Progenitor cell of endocrine pancreas (in vitro differentiated cells): ENCODE measurements around the gene S100G. TPM values are rescaled to one million over a fixed set of nuclear protein-coding genes. Genes with fewer than 3 reads are reported as not detected.
A peak's percentile ranks its signal among the peaks of the same experiment; 100 is the strongest.
"Not testable (repeated sequence)": the region's sequence is repeated elsewhere in the genome, so short reads cannot be mapped to it uniquely, and the experiment has no call there.

Source experiments
- DNase-seq: peaks from one replicate; pipeline ENCODE4 v3.0.0; 2021; ENCODE audit warnings: low spot score; ENCODE audit not compliant: unreplicated experiment
- H3K27ac Mint-ChIP-seq: 2 replicates; pipeline ENCODE4 v1.8.0; 2021; ENCODE audit warnings: mild to moderate bottlenecking, moderate library complexity, mixed read lengths
- H3K27me3 Mint-ChIP-seq: 2 replicates; pipeline ENCODE4 v1.8.0; 2021; ENCODE audit warnings: mixed read lengths
- H3K36me3 Mint-ChIP-seq: 2 replicates; pipeline ENCODE4 v1.8.0; 2022; ENCODE audit warnings: mixed read lengths; ENCODE audit not compliant: insufficient read depth
- H3K4me1 Mint-ChIP-seq: 2 replicates; pipeline ENCODE4 v1.8.0; 2021; ENCODE audit warnings: low read depth, mixed read lengths
- H3K4me3 Mint-ChIP-seq: 2 replicates; pipeline ENCODE4 v1.8.0; 2021; ENCODE audit warnings: low read depth, mild to moderate bottlenecking, moderate library complexity, mixed read lengths
- H3K9me3 Mint-ChIP-seq: 2 replicates; pipeline ENCODE4 v1.8.0; 2021; ENCODE audit warnings: low read depth, mixed read lengths
- total RNA-seq: library from RNA; stranded (reverse); gene quantifications from 2 replicates; pipeline ENCODE4 v1.2.1, GENCODE V29; 2021
- TF ChIP-seq, protein P1 (sequence below): fragments of 200-600 bp; sonication (generic); IDR thresholded peaks from one replicate; pipeline ENCODE4 v1.5.0; 2021; ENCODE audit warnings: antibody characterized with exemption, mild to moderate bottlenecking; ENCODE audit not compliant: unreplicated experiment

The S100G gene
- total RNA-seq, 1 donor from 2014 or later, result not detected

DNA sequence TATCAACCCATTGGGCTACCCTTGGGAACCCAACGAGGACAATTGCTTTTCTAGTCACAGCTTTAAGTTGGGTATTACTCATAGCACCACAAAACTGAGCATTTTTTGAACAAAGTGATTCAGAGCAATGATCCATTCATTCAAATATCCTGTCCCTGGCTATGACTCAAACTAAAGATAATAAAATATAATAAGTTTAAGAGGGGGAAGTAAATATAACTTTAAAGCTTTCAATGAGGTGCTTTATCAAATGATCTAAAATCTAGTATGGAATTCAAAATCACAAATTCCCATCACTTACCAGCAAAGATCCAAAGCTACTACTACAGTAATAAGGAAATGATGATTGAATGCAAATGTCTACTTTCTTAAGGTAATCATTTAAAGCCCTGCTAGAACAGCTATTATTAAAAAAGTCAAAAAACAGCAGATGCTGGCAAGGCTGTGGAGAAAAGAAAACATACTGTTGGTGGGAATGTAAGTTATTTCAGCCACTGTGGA lies 39.8 kb upstream of the S100G start:
- peaks cover 5% of the 10 kb centered on the region for H3K4me1 Mint-ChIP-seq
- H3K36me3 Mint-ChIP-seq, result peaks cover 46% of the 10 kb centered on the region
- H3K4me3 Mint-ChIP-seq, result no peak overlapping the region
- no peaks in the 10 kb centered on the region for H3K27me3 Mint-ChIP-seq
- DNase-seq, result no peak
- TF ChIP-seq, protein P1, sequence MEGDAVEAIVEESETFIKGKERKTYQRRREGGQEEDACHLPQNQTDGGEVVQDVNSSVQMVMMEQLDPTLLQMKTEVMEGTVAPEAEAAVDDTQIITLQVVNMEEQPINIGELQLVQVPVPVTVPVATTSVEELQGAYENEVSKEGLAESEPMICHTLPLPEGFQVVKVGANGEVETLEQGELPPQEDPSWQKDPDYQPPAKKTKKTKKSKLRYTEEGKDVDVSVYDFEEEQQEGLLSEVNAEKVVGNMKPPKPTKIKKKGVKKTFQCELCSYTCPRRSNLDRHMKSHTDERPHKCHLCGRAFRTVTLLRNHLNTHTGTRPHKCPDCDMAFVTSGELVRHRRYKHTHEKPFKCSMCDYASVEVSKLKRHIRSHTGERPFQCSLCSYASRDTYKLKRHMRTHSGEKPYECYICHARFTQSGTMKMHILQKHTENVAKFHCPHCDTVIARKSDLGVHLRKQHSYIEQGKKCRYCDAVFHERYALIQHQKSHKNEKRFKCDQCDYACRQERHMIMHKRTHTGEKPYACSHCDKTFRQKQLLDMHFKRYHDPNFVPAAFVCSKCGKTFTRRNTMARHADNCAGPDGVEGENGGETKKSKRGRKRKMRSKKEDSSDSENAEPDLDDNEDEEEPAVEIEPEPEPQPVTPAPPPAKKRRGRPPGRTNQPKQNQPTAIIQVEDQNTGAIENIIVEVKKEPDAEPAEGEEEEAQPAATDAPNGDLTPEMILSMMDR, result no peak
- H3K27ac Mint-ChIP-seq, result no peak overlapping the region
- peaks cover 2% of the 10 kb centered on the region for H3K9me3 Mint-ChIP-seq

DNA sequence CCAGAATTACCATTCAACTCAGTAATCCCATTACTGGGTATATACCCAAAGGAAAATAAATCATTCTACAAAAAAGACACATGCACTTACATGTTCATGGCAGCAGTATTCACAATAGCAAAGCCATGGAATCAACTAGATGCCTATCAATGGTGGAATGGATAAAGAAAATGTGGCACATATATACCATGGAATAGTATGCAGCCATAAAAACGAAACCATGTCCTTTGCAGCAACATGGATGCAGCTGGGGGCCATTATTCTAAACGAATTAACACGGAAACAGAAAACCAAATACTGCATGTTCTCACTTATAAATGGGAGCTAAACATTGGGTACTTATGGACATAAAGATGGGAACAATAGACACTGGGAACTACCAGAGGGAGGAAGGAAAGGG lies 39.3 kb upstream of the S100G start:
- H3K36me3 Mint-ChIP-seq, result peaks cover 44% of the 10 kb centered on the region
- H3K4me1 Mint-ChIP-seq, H3K9me3 Mint-ChIP-seq, H3K4me3 Mint-ChIP-seq, DNase-seq, H3K27me3 Mint-ChIP-seq: not testable (repeated sequence)
- peak overlapping the region; percentile 20 for H3K27ac Mint-ChIP-seq

DNA sequence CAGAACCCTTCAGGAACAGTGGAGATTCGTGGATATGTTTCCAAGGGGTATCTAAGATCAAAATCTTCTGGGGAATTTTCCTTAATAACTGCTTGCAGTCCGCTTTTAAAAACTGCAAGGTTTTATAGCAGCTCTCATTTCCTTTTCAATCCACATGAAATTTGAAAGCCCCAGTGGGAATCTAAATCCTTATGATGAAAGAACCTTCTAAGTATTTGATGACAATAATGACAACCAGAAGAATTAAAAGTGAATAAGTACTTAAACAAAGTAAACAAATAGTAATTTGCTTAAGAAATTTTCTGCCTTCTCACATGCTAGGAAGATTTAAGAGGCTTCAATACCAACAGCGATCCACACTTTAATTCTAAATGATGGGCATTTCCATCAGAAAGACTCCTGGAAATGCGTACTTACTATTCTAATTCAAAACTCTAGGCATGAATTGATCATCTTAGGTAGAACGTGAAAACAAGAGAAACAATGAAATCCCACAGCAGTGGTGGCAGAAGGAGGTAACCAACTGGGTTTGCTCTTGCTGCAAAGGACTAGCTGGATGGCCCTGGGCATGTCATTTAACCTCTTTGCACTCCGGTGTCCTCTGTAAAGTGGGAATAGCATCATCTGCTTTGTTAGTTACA lies 37.6 kb upstream of the S100G start:
- DNase-seq, result no peak
- Mint-ChIP-seq H3K9me3 (no peaks in the 10 kb centered on the region), H3K27ac (peak overlapping the region; percentile 57), H3K36me3 (peaks cover 37% of the 10 kb centered on the region), H3K4me1 (no peaks in the 10 kb centered on the region), H3K27me3 (no peaks in the 10 kb centered on the region), H3K4me3 (no peak overlapping the region)
- TF ChIP-seq, protein P1, result no peak

DNA sequence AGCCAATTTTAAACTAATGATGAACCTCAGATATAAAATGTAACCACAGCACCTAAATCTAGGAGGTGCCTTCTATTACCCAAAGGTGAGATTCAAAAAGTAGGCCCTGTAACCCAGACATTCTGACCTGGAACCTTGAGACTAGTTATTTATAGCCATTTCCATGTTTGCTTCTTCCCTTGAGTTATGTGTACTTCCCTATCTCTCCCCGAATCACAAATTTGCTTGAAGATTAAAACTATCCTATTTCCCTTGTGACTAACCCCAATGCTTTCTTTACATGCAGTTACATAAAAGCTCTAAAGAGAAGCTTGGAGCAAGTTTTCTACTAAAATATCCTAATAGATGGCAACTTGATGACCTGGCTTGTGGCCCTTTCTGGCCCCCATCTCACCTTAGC lies 32.6 kb upstream of the S100G start:
- H3K9me3 Mint-ChIP-seq, result no peaks in the 10 kb centered on the region
- H3K36me3 Mint-ChIP-seq, result peaks cover 42% of the 10 kb centered on the region
- no peak overlapping the region for H3K4me3 Mint-ChIP-seq
- TF ChIP-seq, protein P1, result no peak
- no peak overlapping the region for H3K27ac Mint-ChIP-seq
- H3K27me3 Mint-ChIP-seq, result no peaks in the 10 kb centered on the region
- no peaks in the 10 kb centered on the region for H3K4me1 Mint-ChIP-seq
- no peak for DNase-seq

DNA sequence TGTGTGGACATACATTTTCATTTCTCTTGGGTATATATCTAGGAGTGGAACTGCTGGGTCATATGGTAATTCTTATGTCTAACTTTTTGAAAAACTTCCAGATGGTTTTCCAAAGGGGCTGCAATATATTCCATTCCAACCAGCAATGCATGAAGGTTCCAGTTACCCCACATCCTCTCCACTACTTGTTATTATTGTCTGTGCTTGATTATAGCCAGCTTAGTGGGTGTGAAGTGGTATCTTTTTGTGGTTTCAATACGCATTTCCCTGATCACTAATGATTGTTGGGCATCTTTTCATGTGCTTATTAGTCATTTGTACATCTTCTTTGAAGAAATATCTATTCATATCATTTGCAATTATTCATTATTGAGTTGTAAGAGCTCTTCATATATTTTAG lies 31.5 kb upstream of the S100G start:
- DNase-seq, result no peak
- Mint-ChIP-seq H3K4me1 (no peaks in the 10 kb centered on the region), H3K9me3 (no peaks in the 10 kb centered on the region), H3K27ac (no peak overlapping the region), H3K36me3 (peaks cover 37% of the 10 kb centered on the region), H3K4me3 (no peak overlapping the region), H3K27me3 (no peaks in the 10 kb centered on the region)
- TF ChIP-seq, protein P1, result no peak

DNA sequence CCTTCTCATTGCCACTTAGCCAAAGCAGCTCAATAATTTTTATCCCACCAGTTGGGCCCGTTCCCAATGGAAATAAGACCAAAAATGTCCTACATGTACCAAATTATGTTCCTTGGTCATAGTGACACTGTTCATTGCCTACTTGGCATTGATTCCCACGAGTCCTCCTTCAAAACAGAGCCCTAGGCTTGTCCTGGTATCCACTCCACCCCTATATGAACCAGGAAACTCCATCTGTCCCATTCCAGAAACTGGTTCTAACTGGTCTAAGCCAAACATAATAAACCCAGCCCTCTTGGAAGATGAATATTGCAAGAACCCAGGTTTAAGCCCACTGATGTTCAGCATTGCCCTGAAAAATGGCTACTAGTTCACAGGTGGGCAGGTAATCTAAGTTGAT lies 30.9 kb upstream of the S100G start:
- TF ChIP-seq, protein P1, result no peak
- Mint-ChIP-seq H3K27ac (no peak overlapping the region), H3K36me3 (peaks cover 33% of the 10 kb centered on the region)

DNA sequence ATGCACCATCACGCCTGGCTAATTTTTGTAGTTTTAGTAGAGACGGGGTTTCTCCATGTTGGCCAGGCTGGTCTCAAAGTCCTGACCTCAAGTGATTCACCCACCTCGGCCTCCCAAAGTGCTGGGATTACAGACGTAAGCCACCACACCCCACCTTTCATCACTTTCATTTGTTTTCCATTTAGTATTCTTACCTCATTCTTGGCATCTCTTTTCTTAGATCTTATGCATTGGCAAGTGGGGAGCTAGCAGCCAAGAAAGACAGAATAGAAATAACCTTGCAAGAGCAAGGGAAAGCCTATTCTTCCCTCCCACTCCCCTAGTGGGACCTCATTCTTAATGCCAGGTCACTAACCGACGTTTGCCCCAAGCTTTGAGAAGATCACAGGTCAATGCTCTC lies 21.4 kb upstream of the S100G start:
- not testable (repeated sequence) for H3K9me3 Mint-ChIP-seq, H3K4me3 Mint-ChIP-seq, H3K27me3 Mint-ChIP-seq, DNase-seq
- peaks cover 30% of the 10 kb centered on the region for H3K36me3 Mint-ChIP-seq
- peaks cover 20% of the 10 kb centered on the region for H3K4me1 Mint-ChIP-seq
- peak overlapping the region; percentile 66 for H3K27ac Mint-ChIP-seq

More for the DNA sequence above, 30.9 kb upstream of the S100G start:
- Mint-ChIP-seq H3K9me3 (no peaks in the 10 kb centered on the region), H3K4me1 (no peaks in the 10 kb centered on the region), H3K27me3 (no peaks in the 10 kb centered on the region), H3K4me3 (no peak overlapping the region)
- DNase-seq, result no peak
